Bronchial epithelial cell (primary cell): Measurements from ENCODE around the gene ARHGAP19. TPM values are rescaled to one million over a fixed set of nuclear protein-coding genes. Genes with fewer than 3 reads are reported as not detected.
A peak's percentile ranks its signal among the peaks of the same experiment; 100 is the strongest.
"Not testable (repeated sequence)": the region's sequence is repeated elsewhere in the genome, so short reads cannot be mapped to it uniquely, and the experiment has no call there.

Experiments
- DNase-seq: peaks from one replicate; pipeline ENCODE4 v3.0.0-alpha.2; 2010; ENCODE audit warnings: low read depth
- FAIRE-seq: peaks from 2 replicates; lab custom pipeline; 2011; peaks lifted over from hg19 to GRCh38; lab: Jason Lieb, UNC
- H3K27me3 ChIP-seq: 2 replicates; pipeline ENCODE4 v1.5.1; 2011; ENCODE audit warnings: low read length; ENCODE audit not compliant: control insufficient read depth, insufficient read depth
- H3K36me3 ChIP-seq: 2 replicates; pipeline ENCODE4 v1.5.1; 2011; ENCODE audit warnings: low read length; ENCODE audit not compliant: control insufficient read depth, insufficient read depth
- H3K4me3 ChIP-seq: 2 replicates; pipeline ENCODE4 v1.5.1; 2011; ENCODE audit warnings: mild to moderate bottlenecking, low read depth, low read length, control low read depth
- CTCF ChIP-seq: IDR thresholded peaks from 2 replicates; pipeline ENCODE4 v1.5.1; 2011; ENCODE audit warnings: mild to moderate bottlenecking, moderate library complexity, low read length, control low read depth, inconsistent platforms; ENCODE audit not compliant: insufficient read depth, severe bottlenecking
- total RNA-seq: library from RNA; depleted of rRNA; stranded (reverse); fragments of >200 nt; gene quantifications from 2 replicates; pipeline ENCODE4 v1.2.1, GENCODE V29; 2014

ARHGAP19 gene
- total RNA-seq, 1 donor from 2014 or later, result 4.7 TPM

GRCh38 chr10:97297556-97298222, 5.3 kb upstream of the ARHGAP19 start:
- DNase-seq (no peak), FAIRE-seq (no peak)
- no peaks in the 10 kb centered on the region for H3K27me3 ChIP-seq
- no peak overlapping the region for H3K4me3 ChIP-seq
- H3K36me3 ChIP-seq, result no peaks in the 10 kb centered on the region
- no peak for TF ChIP-seq CTCF

- TF ChIP-seq CTCF, result no peak
- H3K4me3 ChIP-seq, result no peak overlapping the region
- FAIRE-seq, result no peak
These were observed 393 bp upstream of the ARHGAP19 start for GRCh38 chr10:97292862-97293198.

GRCh38 chr10:97291357-97292096, 910 bp downstream of the ARHGAP19 start:
- H3K4me3 ChIP-seq, result peak overlapping the region; percentile 88
- H3K36me3 ChIP-seq, result no peaks in the 10 kb centered on the region
- TF ChIP-seq CTCF, result no peak
- no peak for FAIRE-seq
- H3K27me3 ChIP-seq, result no peaks in the 10 kb centered on the region
- no peak for DNase-seq

More at GRCh38 chr10:97292862-97293198, 393 bp upstream of the ARHGAP19 start:
- H3K36me3 ChIP-seq, result no peaks in the 10 kb centered on the region
- H3K27me3 ChIP-seq, result no peaks in the 10 kb centered on the region
- no peak for DNase-seq

- not testable (repeated sequence) for H3K36me3 ChIP-seq, FAIRE-seq, DNase-seq, H3K27me3 ChIP-seq, H3K4me3 ChIP-seq
These were observed 1.7 kb downstream of the ARHGAP19 start for GRCh38 chr10:97290576-97291356.

GRCh38 chr10:97290076-97290475, 2.4 kb downstream of the ARHGAP19 start:
- DNase-seq, H3K36me3 ChIP-seq, H3K27me3 ChIP-seq, FAIRE-seq, H3K4me3 ChIP-seq: not testable (repeated sequence)

- FAIRE-seq, result no peak
- DNase-seq, result no peak
- H3K36me3 ChIP-seq, result no peaks in the 10 kb centered on the region
- TF ChIP-seq CTCF, result no peak
- no peak overlapping the region for H3K4me3 ChIP-seq
- no peaks in the 10 kb centered on the region for H3K27me3 ChIP-seq
These were observed 11.7 kb downstream of the ARHGAP19 start for GRCh38 chr10:97280783-97281182.
